GM10266 (cell line): Measurements from ENCODE around the gene SUCO.

Experiments used
- DNase-seq: peaks from one replicate; pipeline ENCODE4 v3.0.0; 2012; ENCODE audit errors: extremely low spot score
- TF ChIP-seq, protein P1 (sequence below): IDR thresholded peaks from 2 replicates; pipeline ENCODE4 v1.5.1; 2012; ENCODE audit warnings: mild to moderate bottlenecking, low read depth; ENCODE audit not compliant: control insufficient read depth, insufficient read depth; ENCODE audit errors: missing control alignments

Gene SUCO

DNA sequence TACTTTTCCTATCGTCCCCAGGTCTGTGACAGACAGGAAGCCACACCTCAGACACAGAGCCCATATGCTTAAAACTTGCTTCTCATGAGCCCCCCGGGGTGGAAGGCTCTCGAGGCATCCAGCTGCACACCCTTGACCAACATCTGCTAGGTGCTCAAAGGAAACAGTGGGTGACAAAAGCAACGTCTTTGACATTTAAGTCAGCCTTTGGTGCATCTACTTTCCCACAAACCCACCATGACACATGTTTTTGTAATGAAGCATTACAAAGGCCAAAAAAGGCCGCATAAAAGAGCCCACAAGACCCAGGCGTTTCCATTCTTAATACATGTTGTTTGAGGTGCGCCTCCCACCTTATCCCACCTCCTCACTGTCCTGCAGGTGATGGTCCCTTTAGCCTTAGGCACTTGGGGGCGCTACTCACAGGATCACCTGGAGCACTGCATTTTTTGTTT lies 114.2 kb downstream of the SUCO start:
- TF ChIP-seq, protein P1, sequence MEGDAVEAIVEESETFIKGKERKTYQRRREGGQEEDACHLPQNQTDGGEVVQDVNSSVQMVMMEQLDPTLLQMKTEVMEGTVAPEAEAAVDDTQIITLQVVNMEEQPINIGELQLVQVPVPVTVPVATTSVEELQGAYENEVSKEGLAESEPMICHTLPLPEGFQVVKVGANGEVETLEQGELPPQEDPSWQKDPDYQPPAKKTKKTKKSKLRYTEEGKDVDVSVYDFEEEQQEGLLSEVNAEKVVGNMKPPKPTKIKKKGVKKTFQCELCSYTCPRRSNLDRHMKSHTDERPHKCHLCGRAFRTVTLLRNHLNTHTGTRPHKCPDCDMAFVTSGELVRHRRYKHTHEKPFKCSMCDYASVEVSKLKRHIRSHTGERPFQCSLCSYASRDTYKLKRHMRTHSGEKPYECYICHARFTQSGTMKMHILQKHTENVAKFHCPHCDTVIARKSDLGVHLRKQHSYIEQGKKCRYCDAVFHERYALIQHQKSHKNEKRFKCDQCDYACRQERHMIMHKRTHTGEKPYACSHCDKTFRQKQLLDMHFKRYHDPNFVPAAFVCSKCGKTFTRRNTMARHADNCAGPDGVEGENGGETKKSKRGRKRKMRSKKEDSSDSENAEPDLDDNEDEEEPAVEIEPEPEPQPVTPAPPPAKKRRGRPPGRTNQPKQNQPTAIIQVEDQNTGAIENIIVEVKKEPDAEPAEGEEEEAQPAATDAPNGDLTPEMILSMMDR: no peak
- DNase-seq: no peak

DNA sequence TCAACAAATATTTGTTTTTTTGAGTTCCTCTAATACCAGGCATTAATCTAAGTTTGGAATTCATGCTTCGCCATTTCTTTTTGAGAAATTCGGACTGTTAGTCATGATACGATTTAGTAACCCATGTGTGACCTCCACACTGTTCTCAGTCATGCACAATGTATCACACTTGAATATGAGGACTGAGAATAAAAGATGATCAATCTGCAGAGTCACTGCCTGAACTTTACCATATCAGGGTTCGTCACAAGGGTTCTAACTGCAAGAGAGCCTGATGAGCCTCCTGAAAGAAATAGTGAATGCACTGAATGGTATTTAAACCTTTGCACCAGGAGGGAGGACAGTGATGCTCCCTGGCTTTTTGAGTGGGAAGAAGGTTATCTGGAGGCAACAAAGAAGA lies 115.0 kb downstream of the SUCO start:
- no peak for DNase-seq
- TF ChIP-seq, protein P1: no peak

DNA sequence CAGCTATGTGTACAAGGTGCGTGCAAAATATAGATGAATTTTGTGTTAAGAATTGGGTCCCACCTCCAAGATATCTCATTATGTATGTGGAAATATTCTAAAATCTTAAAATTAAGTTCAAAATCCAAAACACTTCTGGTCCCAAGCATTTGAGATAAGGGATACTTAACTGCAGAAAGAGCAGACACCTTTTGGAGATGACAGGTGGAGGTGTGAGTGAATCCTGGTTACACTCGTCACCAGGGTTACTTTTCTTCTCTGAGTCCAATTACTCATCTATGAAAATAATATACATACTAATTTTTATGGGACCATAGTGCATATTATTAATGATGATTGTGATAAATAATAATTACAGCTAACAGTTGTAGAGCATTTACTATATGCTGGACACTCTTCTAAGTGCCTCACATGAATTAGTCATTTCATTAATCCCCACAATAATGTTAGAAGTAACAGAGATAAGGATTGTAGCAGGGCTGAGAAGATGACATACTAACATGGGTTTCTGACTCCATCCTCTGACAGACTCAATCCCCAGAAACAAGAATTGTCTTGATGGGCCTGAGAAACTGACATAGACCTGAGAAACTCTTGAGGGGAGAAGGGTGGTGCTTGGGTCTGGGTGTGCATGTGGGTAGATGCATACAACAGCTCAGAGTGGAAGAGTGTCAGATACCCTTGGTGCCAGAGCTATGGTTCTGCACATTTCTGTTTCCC lies 117.7 kb downstream of the SUCO start:
- DNase-seq: no peak
- TF ChIP-seq, protein P1: no peak

DNA sequence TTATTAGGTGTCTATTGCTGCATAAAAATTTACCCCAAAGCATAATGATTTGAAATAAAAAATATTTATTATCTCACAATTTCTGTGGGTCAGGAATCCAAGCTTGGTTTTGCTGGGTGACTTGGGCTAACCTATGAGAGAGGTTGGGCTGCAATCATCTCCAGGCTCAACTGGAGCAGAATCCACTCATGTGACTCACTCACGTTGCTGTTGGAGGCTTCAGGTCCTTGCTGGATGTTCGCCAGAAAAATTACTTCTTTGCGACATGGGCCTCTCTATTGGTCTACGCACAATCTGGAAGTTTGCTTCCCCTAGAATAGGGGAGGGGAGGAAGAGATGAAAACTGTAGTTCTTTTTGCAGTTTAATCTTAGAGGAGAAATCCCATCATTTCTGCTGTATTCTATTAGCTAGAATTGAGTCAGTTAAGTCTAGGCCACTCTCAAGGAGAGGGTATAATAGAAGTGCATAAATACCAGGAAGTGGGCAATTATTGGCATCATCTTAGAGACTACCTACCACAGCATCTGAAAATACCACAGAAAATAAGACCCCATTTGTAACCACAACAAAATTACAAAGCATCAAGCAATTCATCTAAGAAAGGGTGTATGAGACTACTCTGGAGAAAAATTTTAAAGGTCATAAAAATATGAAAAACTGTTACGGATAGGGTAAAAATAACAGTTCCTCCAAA lies 120.2 kb downstream of the SUCO start:
- TF ChIP-seq, protein P1: no peak
- no peak for DNase-seq

DNA sequence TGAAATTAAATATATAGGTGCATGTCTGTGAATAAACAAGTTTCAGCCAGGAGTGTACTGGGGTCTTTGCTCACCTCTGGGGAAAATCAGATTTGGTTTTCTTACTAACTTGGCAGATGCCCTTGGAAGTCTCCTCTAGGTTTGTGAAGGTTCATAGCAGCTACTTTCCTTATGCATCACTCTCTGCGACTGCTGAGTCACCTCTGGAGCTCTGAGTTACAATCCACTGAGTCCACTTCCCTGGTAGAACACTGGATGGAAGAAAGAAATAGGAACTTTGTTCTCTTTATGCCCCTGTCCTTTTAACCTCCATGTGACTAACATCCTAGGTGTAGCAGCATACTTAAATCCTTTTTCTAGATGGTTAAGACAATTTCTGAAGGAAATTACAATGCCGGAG lies 121.6 kb downstream of the SUCO start:
- TF ChIP-seq, protein P1: no peak
- no peak for DNase-seq

DNA sequence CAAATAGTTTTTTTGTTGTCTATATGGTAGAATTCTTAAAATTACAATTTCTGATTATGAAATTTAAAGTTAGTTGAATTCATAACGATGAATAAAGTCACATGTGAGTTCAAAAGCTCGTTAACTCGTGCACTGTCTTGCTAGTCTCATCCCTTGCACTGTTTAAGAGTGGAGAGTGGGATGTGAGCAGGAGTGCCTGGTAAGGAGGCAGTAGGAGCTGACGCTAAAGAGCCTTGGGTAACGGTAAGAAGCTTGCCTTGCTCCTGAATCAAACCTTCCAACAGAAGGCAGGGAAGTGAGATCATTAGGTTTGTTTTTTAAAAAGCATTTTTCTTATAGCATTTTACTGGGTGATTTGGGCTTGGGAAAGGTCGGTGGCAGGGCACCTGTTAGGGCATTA lies 123.6 kb downstream of the SUCO start:
- TF ChIP-seq, protein P1: no peak
- DNase-seq: no peak

DNA sequence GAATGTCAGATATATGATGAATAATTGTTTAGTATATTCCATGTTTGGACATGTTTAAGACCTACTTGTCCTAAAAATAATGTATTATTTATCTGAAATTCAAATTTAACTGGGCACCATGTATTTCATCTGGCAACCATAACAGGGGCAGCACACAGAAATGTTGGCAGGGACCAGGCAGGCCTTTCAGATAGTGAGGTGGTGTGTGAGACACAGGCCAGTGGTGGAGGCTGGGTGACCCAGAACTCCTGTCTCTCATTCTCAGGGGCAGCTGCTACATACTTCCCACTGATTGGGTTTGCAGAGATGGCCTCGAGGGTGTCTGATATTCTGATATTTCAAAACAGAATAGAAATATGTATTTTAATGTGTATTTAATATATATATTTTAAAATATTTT lies 124.6 kb downstream of the SUCO start:
- TF ChIP-seq, protein P1: no peak
- no peak for DNase-seq
